CD4-positive, alpha-beta T cell treated with Interferon alpha-2 for 1 hour (primary cell): ENCODE measurements around the gene NRG3.

Experiments used
- DNase-seq, 2 donors: peaks; one replicate each; pipeline ENCODE4 v3.0.0-alpha.2; 2020 to 2022

The NRG3 gene

DNA sequence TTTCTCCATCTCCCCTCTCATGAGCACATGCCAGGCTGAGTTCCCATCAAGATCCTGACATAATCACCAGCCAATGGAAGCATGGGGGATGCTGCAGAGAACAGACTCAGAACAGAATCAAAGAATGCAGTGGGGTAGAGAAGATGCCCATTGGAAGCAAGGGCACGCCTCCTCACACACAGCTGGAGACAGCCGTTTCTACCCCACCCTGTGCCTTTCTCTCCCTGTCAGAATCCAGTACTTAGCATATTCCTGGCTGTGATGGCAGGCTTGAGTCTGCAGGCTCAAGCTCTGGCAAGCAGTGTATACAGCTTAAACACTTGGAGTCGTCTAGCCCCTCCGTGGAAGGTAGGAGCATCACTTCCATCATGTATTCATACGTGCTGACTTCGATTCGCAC, 867.9 kb downstream of the NRG3 start:
- no peak for DNase-seq

DNA sequence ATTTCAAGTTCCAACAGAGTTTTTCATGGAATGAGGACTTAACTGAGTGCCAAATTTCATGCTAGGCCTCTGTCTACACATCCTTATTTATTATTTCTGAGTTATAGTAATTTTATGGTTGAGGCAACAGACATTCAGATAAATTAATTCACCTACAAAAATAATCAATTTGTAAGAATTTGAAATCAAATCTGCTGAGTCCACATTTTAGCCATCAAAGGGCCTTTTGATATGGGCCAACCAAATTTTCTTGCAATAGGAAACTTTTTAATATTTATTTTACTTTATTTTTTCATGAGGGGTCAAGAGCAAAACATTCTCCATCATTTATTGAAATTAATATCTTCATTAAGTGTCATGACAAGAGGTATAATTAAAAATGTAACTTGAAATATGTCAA, 875.5 kb downstream of the NRG3 start:
- DNase-seq = no peak

- DNase-seq = no peak
Observed at GRCh38 chr10:82757397-82757796, 882.4 kb downstream of the NRG3 start.

- DNase-seq = no peak
Observed at GRCh38 chr10:82757901-82758300, 882.9 kb downstream of the NRG3 start.

GRCh38 chr10:82759050-82759449, 884.1 kb downstream of the NRG3 start:
- DNase-seq = no peak

- DNase-seq = no peak
Observed at GRCh38 chr10:82762641-82763040, 887.6 kb downstream of the NRG3 start.

GRCh38 chr10:82768040-82768439, 893.0 kb downstream of the NRG3 start:
- no peak for DNase-seq

- DNase-seq = no peak
Observed at GRCh38 chr10:82778908-82779307, 903.9 kb downstream of the NRG3 start.

GRCh38 chr10:82796510-82796909, 921.5 kb downstream of the NRG3 start:
- no peak for DNase-seq

DNA sequence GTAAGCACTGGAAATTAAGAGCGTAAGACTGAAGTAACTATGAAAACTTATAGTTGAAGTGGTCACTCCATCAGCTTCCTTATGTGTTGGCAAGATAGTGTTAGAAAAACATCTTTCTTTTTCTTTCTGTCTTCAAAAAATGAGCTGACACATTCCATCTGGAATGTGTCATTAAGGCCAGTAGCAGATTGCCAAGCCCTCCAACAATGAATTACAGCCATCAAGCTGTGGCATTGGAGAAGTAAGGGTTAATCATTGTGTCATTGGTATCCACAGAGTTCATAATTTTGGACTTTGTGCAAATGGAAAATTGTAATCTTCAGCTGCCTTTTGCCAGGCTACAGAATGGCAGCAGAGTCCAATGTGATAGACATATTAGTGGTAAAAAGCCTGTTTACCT, 926.3 kb downstream of the NRG3 start:
- no peak for DNase-seq

DNA sequence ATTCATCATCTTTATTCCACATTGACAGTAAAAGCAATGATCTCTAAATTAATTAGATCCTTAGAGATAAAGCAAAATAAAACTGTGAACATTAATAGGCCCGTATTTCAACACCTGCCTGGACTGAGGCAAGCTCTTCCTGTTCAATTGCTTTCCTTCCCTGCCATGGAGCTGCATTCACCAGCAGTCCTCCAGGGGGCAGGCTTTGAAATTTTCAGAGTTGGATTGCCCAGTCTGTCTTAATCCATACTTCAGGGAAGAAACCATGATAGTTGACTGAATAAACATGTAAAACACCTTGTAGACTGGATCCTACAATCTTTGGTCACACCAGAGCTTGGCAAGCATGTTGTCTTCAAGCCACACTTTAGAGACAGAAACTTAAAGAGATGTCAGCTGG, 936.6 kb downstream of the NRG3 start:
- no peak for DNase-seq

DNA sequence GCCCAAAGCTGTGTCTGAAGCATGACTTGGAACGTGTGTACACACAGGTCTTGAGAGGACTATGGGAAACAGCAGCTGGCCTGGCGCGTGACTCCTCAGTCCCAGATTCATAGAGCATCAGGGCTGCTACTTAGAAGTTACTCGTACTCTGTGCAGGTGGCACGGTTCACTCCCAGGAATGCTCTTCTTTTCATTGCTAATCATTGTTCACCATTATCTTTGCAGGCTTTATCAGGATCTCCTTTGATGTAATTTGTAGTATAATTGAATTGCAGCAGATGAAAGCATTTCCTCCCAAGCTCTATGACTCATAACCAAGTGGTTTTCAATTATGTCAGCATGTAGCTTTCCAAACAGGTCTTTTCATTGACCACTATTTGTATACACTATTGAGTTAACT, 938.9 kb downstream of the NRG3 start:
- no peak for DNase-seq

- no peak for DNase-seq
Observed at GRCh38 chr10:82814635-82815034, 939.6 kb downstream of the NRG3 start.

- DNase-seq = no peak
Observed at GRCh38 chr10:82815680-82816079, 940.7 kb downstream of the NRG3 start.

- DNase-seq = no peak
Observed at GRCh38 chr10:82817676-82818422, 942.9 kb downstream of the NRG3 start.

- DNase-seq = no peak
Observed at GRCh38 chr10:82821043-82821442, 946.0 kb downstream of the NRG3 start.

DNA sequence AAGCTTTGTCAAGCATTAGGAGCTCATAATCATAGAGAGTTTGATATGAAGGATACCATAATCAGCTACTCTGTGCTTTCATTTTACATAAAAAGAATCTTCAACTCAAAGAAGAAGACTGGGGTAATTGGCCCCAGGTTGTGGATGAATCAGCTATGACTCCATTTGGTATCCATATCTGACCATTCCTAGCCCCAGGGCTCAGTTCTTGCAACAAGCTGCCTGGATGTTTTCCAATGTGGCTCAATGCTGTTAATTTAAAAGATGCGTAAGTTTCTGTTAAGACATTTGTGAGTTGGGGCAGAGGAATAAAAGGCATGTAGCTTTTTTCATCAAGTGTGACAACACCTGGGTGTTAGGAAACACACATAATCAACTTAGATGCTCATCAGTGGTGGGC, 951.1 kb downstream of the NRG3 start:
- no peak for DNase-seq

DNA sequence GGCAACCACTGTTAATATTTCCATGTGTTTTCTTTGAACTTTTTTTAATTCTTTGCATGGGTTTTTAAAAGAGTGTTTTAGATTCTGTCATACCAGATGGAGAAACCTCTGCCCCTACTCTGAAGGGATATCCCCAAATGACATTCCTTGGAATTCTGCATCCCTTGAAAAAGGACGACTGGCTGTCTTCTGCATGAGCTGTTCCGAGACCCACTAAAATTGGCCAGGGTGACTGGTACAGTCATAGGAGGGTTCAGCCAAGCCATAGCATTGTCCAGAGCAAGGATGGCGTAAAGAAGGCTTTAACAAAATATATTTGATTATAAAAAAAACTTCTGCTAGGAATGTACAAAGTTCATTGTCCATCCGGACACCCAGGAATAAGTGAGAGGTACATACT, 952.9 kb downstream of the NRG3 start:
- DNase-seq = no peak

GRCh38 chr10:82847242-82847641, 972.2 kb downstream of the NRG3 start:
- DNase-seq = no peak

GRCh38 chr10:82850191-82850590, 975.2 kb downstream of the NRG3 start:
- DNase-seq = no peak

DNA sequence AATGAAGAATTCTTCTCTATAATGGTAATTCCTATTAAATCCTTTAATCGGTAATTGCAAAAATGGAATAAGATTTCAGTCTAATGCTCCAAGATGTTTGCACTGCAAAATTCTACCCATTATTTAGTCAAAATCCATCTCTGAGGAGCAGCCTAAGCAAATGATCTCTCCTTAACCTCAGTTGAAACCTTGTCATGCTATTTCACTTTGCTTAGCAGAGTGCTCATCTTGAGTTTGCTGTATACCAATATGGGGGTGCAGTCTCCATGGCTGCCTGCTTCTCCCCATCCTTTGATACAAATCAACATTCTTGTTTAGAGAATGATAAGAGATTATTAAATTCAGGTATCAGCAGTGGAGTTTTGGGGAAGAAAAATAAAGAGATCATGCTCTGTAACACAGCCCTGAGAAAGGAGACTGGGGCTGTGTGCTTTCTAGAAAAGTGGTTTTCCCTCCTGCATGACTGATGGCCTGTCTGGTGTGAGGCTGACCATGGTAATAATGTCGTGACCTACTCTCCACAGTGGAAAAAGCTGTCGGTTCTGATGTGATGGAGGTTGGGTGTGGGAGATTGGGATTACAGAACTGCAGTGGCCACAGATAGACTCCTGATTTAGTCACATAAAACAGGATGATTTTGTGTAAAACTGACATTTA, 982.1 kb downstream of the NRG3 start:
- DNase-seq = no peak

DNA sequence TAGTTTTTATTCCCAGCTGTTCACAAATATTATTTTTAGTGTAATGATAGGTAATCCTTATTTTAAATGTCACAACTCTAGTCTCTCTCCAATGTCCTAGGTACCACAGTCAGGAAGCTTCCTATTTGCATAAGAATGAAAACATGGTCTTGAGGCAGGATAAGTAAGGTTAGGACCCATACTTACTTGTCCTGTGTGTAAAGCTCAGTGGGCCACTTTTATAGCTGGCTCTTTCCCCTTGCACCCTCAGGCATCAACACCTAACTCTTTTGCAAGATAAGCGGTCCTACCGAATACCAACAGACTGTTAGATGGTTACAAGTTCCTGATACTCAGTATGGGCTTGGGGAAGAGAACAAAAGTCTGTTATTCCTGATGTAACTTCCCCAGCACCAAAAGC, 986.9 kb downstream of the NRG3 start:
- no peak for DNase-seq

DNA sequence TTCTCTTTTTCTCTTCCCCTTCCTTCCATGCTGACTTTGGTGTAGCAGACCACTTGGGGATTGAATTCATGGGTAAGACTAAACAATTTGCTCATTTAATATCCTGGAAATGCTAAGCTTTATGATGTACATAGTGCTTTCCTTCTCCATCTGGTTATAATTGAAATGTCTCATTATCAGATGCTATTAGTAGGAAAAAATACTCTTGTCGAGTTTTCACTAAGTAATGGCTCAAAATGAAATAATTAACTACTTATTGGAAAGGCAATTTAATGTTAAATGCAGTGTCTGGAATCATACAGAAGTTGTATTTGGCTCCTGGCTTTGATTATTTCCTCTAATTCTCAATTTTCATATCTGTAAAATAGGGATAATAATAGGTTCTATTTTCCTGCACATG, 990.4 kb downstream of the NRG3 start:
- DNase-seq = no peak

- DNase-seq = no peak
Observed at GRCh38 chr10:82866424-82867020, 991.5 kb downstream of the NRG3 start.
